ENCODE data around the gene CDH5. TPM values are rescaled to one million over a fixed set of nuclear protein-coding genes. Genes with fewer than 3 reads are reported as not detected.

The CDH5 gene
- total and polyA plus RNA-seq, 10 donors, result 6.7 to 62.7 (median 40.2) TPM

- Histone ChIP-seq H3K4me1 (peaks cover 0 to 18% (median 6%) of the 10 kb centered on the region in 6 donors), H3K27ac (peak overlapping the region; percentile 27 to 83 (median 44)), H3K36me3 (peaks cover 0 to 3% (median 0%) of the 10 kb centered on the region in 6 donors), H3K4me3 (no peak overlapping the region), H3K27me3 (replicated peaks in 1 of 7) (peaks cover 0 to 6% (median 0%) of the 10 kb centered on the region in 7 donors), H3K9me3 (no peaks in the 10 kb centered on the region)
- 70 to 85% (median 72%) methylated on average over 13 of the region's 13 CpGs for WGBS, 5 donors
- peak in 1 of 3 donors; percentile 8 for TF ChIP-seq POLR2AphosphoS5 (IDR thresholded peaks at IDR 0.05)
- TF ChIP-seq, protein P1, sequence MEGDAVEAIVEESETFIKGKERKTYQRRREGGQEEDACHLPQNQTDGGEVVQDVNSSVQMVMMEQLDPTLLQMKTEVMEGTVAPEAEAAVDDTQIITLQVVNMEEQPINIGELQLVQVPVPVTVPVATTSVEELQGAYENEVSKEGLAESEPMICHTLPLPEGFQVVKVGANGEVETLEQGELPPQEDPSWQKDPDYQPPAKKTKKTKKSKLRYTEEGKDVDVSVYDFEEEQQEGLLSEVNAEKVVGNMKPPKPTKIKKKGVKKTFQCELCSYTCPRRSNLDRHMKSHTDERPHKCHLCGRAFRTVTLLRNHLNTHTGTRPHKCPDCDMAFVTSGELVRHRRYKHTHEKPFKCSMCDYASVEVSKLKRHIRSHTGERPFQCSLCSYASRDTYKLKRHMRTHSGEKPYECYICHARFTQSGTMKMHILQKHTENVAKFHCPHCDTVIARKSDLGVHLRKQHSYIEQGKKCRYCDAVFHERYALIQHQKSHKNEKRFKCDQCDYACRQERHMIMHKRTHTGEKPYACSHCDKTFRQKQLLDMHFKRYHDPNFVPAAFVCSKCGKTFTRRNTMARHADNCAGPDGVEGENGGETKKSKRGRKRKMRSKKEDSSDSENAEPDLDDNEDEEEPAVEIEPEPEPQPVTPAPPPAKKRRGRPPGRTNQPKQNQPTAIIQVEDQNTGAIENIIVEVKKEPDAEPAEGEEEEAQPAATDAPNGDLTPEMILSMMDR (IDR thresholded peaks at IDR 0.05 in 8 of 11, conservative IDR thresholded peaks at IDR 0.05 in 3 of 11), result no peak
- TF ChIP-seq POLR2A (IDR thresholded peaks at IDR 0.05), result no peak
- intact Hi-C loops (cut with DNase I; ENCODE audit: low total_unique reads), result no loop called here
- DNase-seq, result peak; percentile 51
Measured at GRCh38 chr16:66382171-66382965, 15.9 kb downstream of the CDH5 start.

DNA sequence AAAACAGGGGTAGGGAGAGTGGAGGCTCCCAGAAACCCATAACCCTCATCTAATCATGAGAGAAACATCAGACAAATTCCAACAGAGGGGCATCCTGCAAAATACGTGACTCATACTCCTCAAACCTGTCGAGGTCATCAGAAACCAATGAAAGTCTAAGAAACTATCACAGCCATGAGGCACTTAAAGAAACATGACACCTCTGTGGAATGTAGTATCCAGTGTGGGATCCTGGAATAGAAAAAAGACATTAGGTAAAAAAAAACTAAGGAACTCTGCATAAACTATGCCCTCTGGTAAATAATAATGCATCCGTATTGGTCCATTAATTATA lies 16.4 kb downstream of the CDH5 start:
- Histone ChIP-seq H3K4me3 (no peak overlapping the region), H3K36me3 (peaks cover 0 to 8% (median 0%) of the 10 kb centered on the region in 6 donors), H3K27me3 (replicated peaks in 1 of 7) (peaks cover 0 to 8% (median 0%) of the 10 kb centered on the region in 7 donors), H3K4me1 (peaks cover 0 to 13% (median 5%) of the 10 kb centered on the region in 6 donors), H3K27ac (peak overlapping the region in 6 of 8 donors; percentile 29 to 83 (median 55)), H3K9me3 (no peaks in the 10 kb centered on the region)
- 64 to 78% (median 67%) methylated on average over 3 of the region's 3 CpGs for WGBS, 5 donors
- TF ChIP-seq, protein P1 (IDR thresholded peaks at IDR 0.05 in 8 of 11, conservative IDR thresholded peaks at IDR 0.05 in 3 of 11), result no peak
- TF ChIP-seq POLR2AphosphoS5 (IDR thresholded peaks at IDR 0.05) (no peak), POLR2A (IDR thresholded peaks at IDR 0.05) (no peak)
- intact Hi-C loops (cut with DNase I; ENCODE audit: low total_unique reads), result no loop called here
- DNase-seq, result no peak

- Histone ChIP-seq H3K4me3 (no peak overlapping the region), H3K27ac (peak overlapping the region in 2 of 8 donors; percentile 16 to 83), H3K27me3 (replicated peaks in 1 of 7) (peaks cover 0 to 8% (median 0%) of the 10 kb centered on the region in 7 donors), H3K9me3 (no peaks in the 10 kb centered on the region), H3K4me1 (peaks cover 0 to 8% (median 0%) of the 10 kb centered on the region in 6 donors), H3K36me3 (peaks cover 0 to 10% (median 0%) of the 10 kb centered on the region in 6 donors)
- intact Hi-C loops (cut with DNase I; ENCODE audit: low total_unique reads), result no loop called here
- TF ChIP-seq POLR2A (IDR thresholded peaks at IDR 0.05) (no peak), POLR2AphosphoS5 (IDR thresholded peaks at IDR 0.05) (no peak)
- TF ChIP-seq, protein P1 (IDR thresholded peaks at IDR 0.05 in 8 of 11, conservative IDR thresholded peaks at IDR 0.05 in 3 of 11), result no peak
- 68 to 89% (median 82%) methylated on average over 4 of the region's 4 CpGs for WGBS, 5 donors
- peak; percentile 63 for DNase-seq
Measured at GRCh38 chr16:66383551-66383950, 17.1 kb downstream of the CDH5 start.

- no peaks in the 10 kb centered on the region for H3K9me3 ChIP-seq
- peaks cover 0 to 8% (median 0%) of the 10 kb centered on the region in 6 donors for H3K4me1 ChIP-seq
- intact Hi-C loops (cut with DNase I; ENCODE audit: low total_unique reads), result no loop called here
- TF ChIP-seq POLR2AphosphoS5 (IDR thresholded peaks at IDR 0.05), result no peak
- H3K36me3 ChIP-seq, result peaks cover 0 to 9% (median 2%) of the 10 kb centered on the region in 6 donors
- H3K27me3 ChIP-seq (replicated peaks in 1 of 7), result peaks cover 0 to 8% (median 0%) of the 10 kb centered on the region in 7 donors
- WGBS, 5 donors, result 89 to 95% (median 92%) methylated on average over 4 of the region's 4 CpGs
- H3K4me3 ChIP-seq, result no peak overlapping the region
- no peak overlapping the region for H3K27ac ChIP-seq
- no peak for DNase-seq
Measured at GRCh38 chr16:66385415-66385814, 18.9 kb downstream of the CDH5 start.
